Bronchial epithelial cell (primary cell): Measurements from ENCODE around the gene MRO. TPM values are rescaled to one million over a fixed set of nuclear protein-coding genes. Genes with fewer than 3 reads are reported as not detected.

ENCODE experiments used
- DNase-seq: peaks from one replicate; pipeline ENCODE4 v3.0.0-alpha.2; 2010; ENCODE audit warnings: low read depth
- FAIRE-seq: peaks from 2 replicates; lab custom pipeline; 2011; peaks lifted over from hg19 to GRCh38; lab: Jason Lieb, UNC
- H3K27me3 ChIP-seq: 2 replicates; pipeline ENCODE4 v1.5.1; 2011; ENCODE audit warnings: low read length; ENCODE audit not compliant: control insufficient read depth, insufficient read depth
- H3K36me3 ChIP-seq: 2 replicates; pipeline ENCODE4 v1.5.1; 2011; ENCODE audit warnings: low read length; ENCODE audit not compliant: control insufficient read depth, insufficient read depth
- H3K4me3 ChIP-seq: 2 replicates; pipeline ENCODE4 v1.5.1; 2011; ENCODE audit warnings: mild to moderate bottlenecking, low read depth, low read length, control low read depth
- CTCF ChIP-seq: IDR thresholded peaks from 2 replicates; pipeline ENCODE4 v1.5.1; 2011; ENCODE audit warnings: mild to moderate bottlenecking, moderate library complexity, low read length, control low read depth, inconsistent platforms; ENCODE audit not compliant: insufficient read depth, severe bottlenecking
- total RNA-seq: library from RNA; depleted of rRNA; stranded (reverse); fragments of >200 nt; gene quantifications from 2 replicates; pipeline ENCODE4 v1.2.1, GENCODE V29; 2014

The MRO gene
- total RNA-seq, 1 donor from 2014 or later: not detected

- FAIRE-seq: no peak
- TF ChIP-seq CTCF: no peak
Measured at GRCh38 chr18:50797142-50797541, 22.7 kb downstream of the MRO start.

GRCh38 chr18:50796495-50796894, 23.3 kb downstream of the MRO start:
- DNase-seq (no peak), FAIRE-seq (no peak)

More at GRCh38 chr18:50797142-50797541, 22.7 kb downstream of the MRO start:
- H3K27me3 ChIP-seq: peaks cover 8% of the 10 kb centered on the region
- no peaks in the 10 kb centered on the region for H3K36me3 ChIP-seq
- no peak overlapping the region for H3K4me3 ChIP-seq
- no peak for DNase-seq

GRCh38 chr18:50793641-50794565, 25.9 kb downstream of the MRO start:
- Histone ChIP-seq H3K36me3 (no peaks in the 10 kb centered on the region), H3K4me3 (no peak overlapping the region), H3K27me3 (peaks cover 6% of the 10 kb centered on the region)
- DNase-seq: no peak
- no peak for TF ChIP-seq CTCF
- FAIRE-seq: no peak

More at GRCh38 chr18:50796495-50796894, 23.3 kb downstream of the MRO start:
- Histone ChIP-seq H3K27me3 (peaks cover 8% of the 10 kb centered on the region), H3K36me3 (no peaks in the 10 kb centered on the region), H3K4me3 (no peak overlapping the region)
- TF ChIP-seq CTCF: no peak

- TF ChIP-seq CTCF: no peak
- H3K36me3 ChIP-seq: no peaks in the 10 kb centered on the region
Measured at GRCh38 chr18:50792885-50793284, 26.9 kb downstream of the MRO start.

GRCh38 chr18:50791599-50792438, 28.0 kb downstream of the MRO start:
- TF ChIP-seq CTCF: no peak
- FAIRE-seq (no peak), DNase-seq (no peak)
- H3K36me3 ChIP-seq: no peaks in the 10 kb centered on the region
- no peak overlapping the region for H3K4me3 ChIP-seq
- H3K27me3 ChIP-seq: peaks cover 4% of the 10 kb centered on the region

More at GRCh38 chr18:50792885-50793284, 26.9 kb downstream of the MRO start:
- no peak for DNase-seq
- no peak for FAIRE-seq
- peaks cover 6% of the 10 kb centered on the region for H3K27me3 ChIP-seq
- H3K4me3 ChIP-seq: no peak overlapping the region
